ENCODE data around the gene HIGD1C. TPM values are rescaled to one million over a fixed set of nuclear protein-coding genes. Genes with fewer than 3 reads are reported as not detected.
"Not testable (repeated sequence)": the region's sequence is repeated elsewhere in the genome, so short reads cannot be mapped to it uniquely, and the experiment has no call there.

Gene HIGD1C
- total RNA-seq, 4 donors from 2014 or later = not detected

DNA sequence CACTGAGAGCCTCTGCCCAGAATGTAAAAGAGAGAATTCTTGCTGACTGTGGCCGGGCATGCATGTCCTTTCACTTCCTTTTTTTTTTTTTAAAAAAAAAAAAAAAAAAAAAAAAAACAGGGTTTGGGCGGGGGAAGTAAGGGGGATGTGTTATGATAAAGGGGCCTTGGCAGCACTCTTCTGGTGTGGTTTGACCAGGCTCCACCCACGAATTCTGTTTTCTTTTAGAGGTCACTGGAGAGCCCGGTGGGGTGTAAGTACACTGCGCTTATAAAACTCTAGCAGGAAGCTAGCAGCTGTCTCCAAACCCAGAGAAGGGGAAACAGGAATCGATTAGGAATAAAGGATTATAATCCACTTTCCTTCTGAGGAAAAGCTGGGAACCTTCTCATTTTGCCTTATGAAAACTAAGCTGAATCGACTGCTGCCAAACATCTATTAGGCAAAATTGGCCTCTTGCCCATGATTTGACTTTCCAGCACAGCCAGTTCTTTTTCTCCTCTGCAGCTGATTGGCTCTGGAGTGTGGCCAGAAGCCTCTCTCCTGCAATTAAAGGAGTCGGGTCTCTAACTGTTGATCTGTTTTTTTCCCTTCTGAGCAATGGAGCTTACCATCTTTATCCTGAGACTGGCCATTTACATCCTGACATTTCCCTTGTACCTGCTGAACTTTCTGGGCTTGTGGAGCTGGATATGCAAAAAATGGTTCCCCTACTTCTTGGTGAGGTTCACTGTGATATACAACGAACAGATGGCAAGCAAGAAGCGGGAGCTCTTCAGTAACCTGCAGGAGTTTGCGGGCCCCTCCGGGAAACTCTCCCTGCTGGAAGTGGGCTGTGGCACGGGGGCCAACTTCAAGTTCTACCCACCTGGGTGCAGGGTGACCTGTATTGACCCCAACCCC lies 27.7 kb upstream of the HIGD1C start:
- peak; percentile 96 for ATAC-seq
- Histone ChIP-seq H3K27ac (peak overlapping the region; percentile 92 to 100 (median 92)), H3K4me1 (peaks cover 9 to 61% (median 15%) of the 10 kb centered on the region in 3 donors), H3K36me3 (peaks cover 0 to 8% of the 10 kb centered on the region in 2 donors), H3K27me3 (no peaks in the 10 kb centered on the region), H3K9me3 (no peaks in the 10 kb centered on the region), H3K4me3 (peak overlapping the region; percentile 76 to 96)
- 0 to 2% methylated on average over 8 of the region's 13 CpGs for whole genome bisulfite sequencing, 2 donors (ENCODE audit: low coverage in 1 of 2)
- peak; percentile 77 for TF ChIP-seq POLR2AphosphoS5 (IDR thresholded peaks at IDR 0.05)
- no peak for TF ChIP-seq CTCF (IDR thresholded peaks at IDR 0.05)
- TF ChIP-seq POLR2A (IDR thresholded peaks at IDR 0.05) = peak in 1 of 2 donors; percentile 30

- TF ChIP-seq CTCF (IDR thresholded peaks at IDR 0.05) (no peak), POLR2AphosphoS5 (IDR thresholded peaks at IDR 0.05) (no peak), POLR2A (IDR thresholded peaks at IDR 0.05) (no peak), EP300 (IDR thresholded peaks at IDR 0.05) (no peak)
- H3K27ac ChIP-seq = peak overlapping the region; percentile 92 to 100 (median 92)
- no peaks in the 10 kb centered on the region for H3K9me3 ChIP-seq
- H3K4me3 ChIP-seq = peak overlapping the region; percentile 76 to 96
- 0 to 20% methylated on average over 1 to 4 of the region's 7 CpGs for WGBS, 2 donors (ENCODE audit: low coverage in 1 of 2)
- peaks cover 0 to 14% of the 10 kb centered on the region in 2 donors for H3K36me3 ChIP-seq
- peaks cover 9 to 67% (median 15%) of the 10 kb centered on the region in 3 donors for H3K4me1 ChIP-seq
- no peaks in the 10 kb centered on the region for H3K27me3 ChIP-seq
- no peak for ATAC-seq
Observed at GRCh38 chr12:50925342-50925651, 27.0 kb upstream of the HIGD1C start.

DNA sequence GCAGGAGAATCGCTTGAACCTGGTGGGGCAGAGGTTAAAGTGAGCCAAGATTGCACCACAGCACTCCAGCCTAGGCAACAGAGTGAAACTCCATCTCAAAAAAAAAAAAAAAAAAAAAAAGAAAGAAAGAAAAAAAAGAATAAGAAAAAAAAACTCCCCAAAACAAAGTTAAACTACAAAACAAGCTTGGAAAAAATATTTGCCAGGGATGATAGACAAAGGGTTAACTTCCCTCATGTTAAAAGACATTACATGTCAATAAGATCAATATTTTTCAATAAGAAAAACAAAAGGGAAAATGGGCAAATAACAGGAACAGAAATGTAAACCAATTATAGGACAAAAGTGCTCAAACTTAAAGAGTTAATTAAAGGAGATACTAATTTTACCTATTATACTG lies 26.4 kb upstream of the HIGD1C start:
- no peak for ATAC-seq

DNA sequence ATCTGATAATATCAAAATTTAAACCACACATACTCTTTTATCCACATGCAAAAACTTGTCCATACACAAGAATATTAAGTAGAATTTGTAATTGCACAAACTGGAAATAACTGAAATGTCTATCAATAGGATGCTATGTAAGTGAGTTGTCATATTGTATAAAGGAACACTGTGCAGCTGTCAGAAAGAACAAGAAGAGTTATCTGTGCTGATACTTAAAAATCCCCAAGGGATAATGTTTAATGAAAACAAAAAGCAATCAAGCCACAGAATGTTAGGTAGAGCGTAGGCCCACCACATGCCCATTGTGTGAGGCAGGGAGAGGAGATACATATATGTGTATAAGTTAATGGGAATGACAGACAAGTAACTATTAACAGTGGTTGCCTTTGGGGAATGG lies 25.9 kb upstream of the HIGD1C start:
- Histone ChIP-seq H3K4me1 (peaks cover 9 to 72% (median 10%) of the 10 kb centered on the region in 3 donors), H3K27ac (peak overlapping the region; percentile 55 to 100 (median 92)), H3K4me3 (peak overlapping the region; percentile 76 to 96), H3K9me3 (no peaks in the 10 kb centered on the region), H3K36me3 (peaks cover 0 to 25% of the 10 kb centered on the region in 2 donors), H3K27me3 (no peaks in the 10 kb centered on the region)
- no peak for ATAC-seq
- no peak for TF ChIP-seq POLR2A (IDR thresholded peaks at IDR 0.05)
- TF ChIP-seq EP300 (IDR thresholded peaks at IDR 0.05) = no peak
- TF ChIP-seq CTCF (IDR thresholded peaks at IDR 0.05) = no peak
- no peak for TF ChIP-seq POLR2AphosphoS5 (IDR thresholded peaks at IDR 0.05)
- 21 to 40% methylated on average over 1 of the region's 1 CpG for WGBS, 2 donors (ENCODE audit: low coverage in 1 of 2)

More for the DNA sequence above, 26.4 kb upstream of the HIGD1C start:
- Histone ChIP-seq H3K9me3 (no peaks in the 10 kb centered on the region), H3K27me3 (no peaks in the 10 kb centered on the region), H3K4me3 (peak overlapping the region; percentile 76 to 96), H3K27ac (peak overlapping the region; percentile 92 to 100 (median 92)), H3K36me3 (peaks cover 0 to 20% of the 10 kb centered on the region in 2 donors), H3K4me1 (peaks cover 9 to 72% (median 13%) of the 10 kb centered on the region in 3 donors)
- 25 to 40% methylated on average over 1 of the region's 1 CpG for WGBS, 2 donors (ENCODE audit: low coverage in 1 of 2)
- no peak for TF ChIP-seq CTCF (IDR thresholded peaks at IDR 0.05)
- TF ChIP-seq EP300 (IDR thresholded peaks at IDR 0.05) = no peak
- no peak for TF ChIP-seq POLR2A (IDR thresholded peaks at IDR 0.05)
- no peak for TF ChIP-seq POLR2AphosphoS5 (IDR thresholded peaks at IDR 0.05)

GRCh38 chr12:50926932-50927331 lies 25.4 kb upstream of the HIGD1C start:
- Histone ChIP-seq H3K36me3 (peaks cover 0 to 30% of the 10 kb centered on the region in 2 donors), H3K4me3 (peak overlapping the region; percentile 76 to 96), H3K4me1 (peaks cover 7 to 72% (median 10%) of the 10 kb centered on the region in 3 donors), H3K27ac (peak overlapping the region in 3 of 4 donors; percentile 55 to 92 (median 92))
- ATAC-seq, H3K9me3 ChIP-seq, H3K27me3 ChIP-seq: not testable (repeated sequence)
- WGBS, 2 donors (ENCODE audit: low coverage in 1 of 2) = 23 to 28% methylated on average over 3 of the region's 3 CpGs
